GM12874 (cell line): Measurements from ENCODE around the gene TEAD1.

Experiments
- CTCF ChIP-seq: IDR thresholded peaks from 2 replicates; pipeline ENCODE4 v1.5.1; 2011; ENCODE audit warnings: low read depth, mild to moderate bottlenecking, control low read depth, low read length, moderate library complexity; ENCODE audit not compliant: insufficient read depth

Gene TEAD1

GRCh38 chr11:12889243-12889642 lies 215.0 kb downstream of the TEAD1 start:
- no peak for TF ChIP-seq CTCF

DNA sequence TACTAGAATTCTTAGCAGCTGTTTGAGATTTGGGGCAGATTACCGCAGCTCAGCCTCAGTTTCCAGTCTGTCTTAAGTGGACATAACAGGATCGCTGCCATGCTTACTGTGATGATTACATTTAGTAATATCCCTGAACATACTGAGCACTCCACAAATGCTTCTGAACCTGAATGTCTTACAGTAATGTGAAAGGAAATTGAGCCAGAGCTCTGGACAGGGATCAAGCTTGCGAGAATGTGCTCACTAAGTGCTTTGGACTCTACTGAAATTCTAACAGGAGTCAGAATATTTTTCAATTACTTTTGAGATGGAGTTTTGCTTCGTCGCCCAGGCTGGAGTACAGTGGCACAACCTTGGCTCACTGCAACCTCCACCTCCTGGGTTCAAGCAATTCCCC lies 216.3 kb downstream of the TEAD1 start:
- no peak for TF ChIP-seq CTCF

GRCh38 chr11:12893787-12894672 lies 219.8 kb downstream of the TEAD1 start:
- TF ChIP-seq CTCF: peak; percentile 65

- no peak for TF ChIP-seq CTCF
These were observed 223.2 kb downstream of the TEAD1 start for GRCh38 chr11:12897390-12897789.

DNA sequence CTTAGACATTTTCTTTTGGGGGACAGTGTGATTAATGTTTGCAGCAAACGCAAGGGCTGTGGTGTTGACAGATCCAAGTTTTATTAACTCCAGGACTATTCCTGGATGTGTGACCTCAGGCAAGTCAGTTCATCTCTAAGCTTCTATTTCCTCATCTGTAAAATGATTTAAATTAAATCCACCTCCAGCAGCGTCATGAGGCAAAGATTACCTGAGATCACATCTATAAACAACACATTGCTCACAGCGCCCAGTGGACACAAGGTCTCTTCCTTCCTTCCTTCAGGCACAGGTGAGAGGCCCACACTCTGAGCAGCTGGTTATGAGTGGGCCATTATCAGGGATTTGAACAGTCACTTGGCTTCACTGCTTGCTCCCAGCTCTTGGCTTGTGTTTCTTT lies 223.6 kb downstream of the TEAD1 start:
- no peak for TF ChIP-seq CTCF

GRCh38 chr11:12900496-12900895 lies 226.3 kb downstream of the TEAD1 start:
- TF ChIP-seq CTCF: no peak

GRCh38 chr11:12901272-12901671 lies 227.1 kb downstream of the TEAD1 start:
- TF ChIP-seq CTCF: no peak
